AG09319 (cell line): ENCODE measurements around the gene GSTK1.
A peak's percentile ranks its signal among the peaks of the same experiment; 100 is the strongest.

ENCODE experiments used
- DNase-seq: peaks from one replicate; pipeline ENCODE4 v3.0.0-alpha.2; 2010; ENCODE audit warnings: low read depth; ENCODE audit errors: extremely low read depth
- TF ChIP-seq, protein P1 (sequence below): IDR thresholded peaks from 2 replicates; pipeline ENCODE4 v1.5.1; 2011; ENCODE audit warnings: low read depth, mild to moderate bottlenecking, inconsistent platforms, low read length, moderate library complexity

Gene GSTK1

DNA sequence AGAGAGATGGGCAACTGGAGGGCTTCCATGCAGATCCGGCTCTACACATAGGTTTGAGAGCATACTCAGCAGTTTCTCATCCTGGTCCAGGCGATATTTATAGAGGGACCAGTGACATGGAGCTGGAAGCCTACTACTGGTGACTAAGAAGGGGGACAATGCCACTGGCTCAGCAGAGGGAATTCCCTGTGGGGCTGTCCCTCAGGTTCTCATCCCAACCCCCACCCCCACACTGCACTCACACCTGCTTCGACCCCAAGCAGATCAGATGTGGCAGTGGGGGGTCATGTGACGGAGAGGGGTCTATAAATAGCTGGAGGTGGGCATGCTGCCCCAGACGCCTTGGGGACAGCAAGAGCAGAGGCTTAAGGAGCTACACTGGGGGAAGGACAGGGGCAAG is 52.5 kb downstream of the GSTK1 start, which contains the start of gene CLCN1:
TSS of gene CLCN1 (plus strand) at position 336 of the 400 bp plus-strand sequence. CDS start 102 bp downstream, outside the sequence.
- TF ChIP-seq, protein P1, sequence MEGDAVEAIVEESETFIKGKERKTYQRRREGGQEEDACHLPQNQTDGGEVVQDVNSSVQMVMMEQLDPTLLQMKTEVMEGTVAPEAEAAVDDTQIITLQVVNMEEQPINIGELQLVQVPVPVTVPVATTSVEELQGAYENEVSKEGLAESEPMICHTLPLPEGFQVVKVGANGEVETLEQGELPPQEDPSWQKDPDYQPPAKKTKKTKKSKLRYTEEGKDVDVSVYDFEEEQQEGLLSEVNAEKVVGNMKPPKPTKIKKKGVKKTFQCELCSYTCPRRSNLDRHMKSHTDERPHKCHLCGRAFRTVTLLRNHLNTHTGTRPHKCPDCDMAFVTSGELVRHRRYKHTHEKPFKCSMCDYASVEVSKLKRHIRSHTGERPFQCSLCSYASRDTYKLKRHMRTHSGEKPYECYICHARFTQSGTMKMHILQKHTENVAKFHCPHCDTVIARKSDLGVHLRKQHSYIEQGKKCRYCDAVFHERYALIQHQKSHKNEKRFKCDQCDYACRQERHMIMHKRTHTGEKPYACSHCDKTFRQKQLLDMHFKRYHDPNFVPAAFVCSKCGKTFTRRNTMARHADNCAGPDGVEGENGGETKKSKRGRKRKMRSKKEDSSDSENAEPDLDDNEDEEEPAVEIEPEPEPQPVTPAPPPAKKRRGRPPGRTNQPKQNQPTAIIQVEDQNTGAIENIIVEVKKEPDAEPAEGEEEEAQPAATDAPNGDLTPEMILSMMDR: no peak
- no peak for DNase-seq

DNA sequence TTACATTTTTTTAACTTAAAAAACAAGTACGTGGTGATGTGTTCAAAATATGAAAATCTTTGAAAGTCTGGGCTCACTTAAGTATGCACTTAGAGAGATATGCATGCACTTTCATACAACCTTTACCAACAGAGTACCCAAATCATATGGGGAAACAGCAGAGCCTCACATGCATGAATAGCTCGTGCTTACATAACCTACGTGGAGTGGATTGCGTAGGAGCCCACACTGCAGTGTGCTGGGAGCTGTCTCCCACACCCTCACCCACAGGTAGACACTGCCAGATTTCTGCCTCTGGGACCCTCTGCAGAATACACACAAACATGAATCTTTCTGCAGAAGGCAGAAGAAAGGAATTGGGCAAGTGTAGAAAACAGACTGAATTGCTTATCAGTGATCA is 53.3 kb downstream of the GSTK1 start:
- DNase-seq: no peak
- TF ChIP-seq, protein P1: no peak

DNA sequence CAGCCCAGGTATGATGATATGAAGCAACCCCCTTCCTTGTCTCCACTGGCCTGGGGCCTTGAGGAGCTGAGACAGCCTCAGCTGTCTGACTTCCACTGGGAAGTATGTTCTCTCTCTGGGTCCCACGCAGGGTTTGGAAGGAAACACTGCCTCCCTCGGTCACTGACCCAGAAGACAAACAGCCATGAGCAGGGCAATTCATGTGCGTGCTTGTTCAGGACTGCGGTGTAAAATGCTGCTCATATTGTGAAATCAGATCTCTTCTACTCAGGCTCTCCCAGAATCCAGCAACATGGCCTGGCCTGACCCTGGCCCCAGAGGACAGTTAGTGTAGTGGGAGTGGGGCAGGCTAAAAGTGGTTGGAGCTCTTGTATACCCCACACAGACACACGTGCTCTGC is 55.4 kb downstream of the GSTK1 start:
- DNase-seq: peak; percentile 67
- TF ChIP-seq, protein P1: peak; percentile 12
